ENCODE data around the gene FAM221B.

FAM221B gene

GRCh38 chr9:35842795-35843194, 14.3 kb upstream of the FAM221B start:
- DNase-seq (ENCODE audit: extremely low spot score): peak; percentile 79
- ChIA-PET CTCF (interaction anchor here (1.0 to 4.8 kb wide), 8 partner anchors 9 to 324 kb away, joined by 3 to 44 read pairs (median 6); no protein-coding TSS in a partner anchor), POLR2A (interaction anchor here (0.5 kb wide), 2 partner anchors 9 to 12 kb away, joined by 3 to 4 read pairs; no protein-coding TSS in a partner anchor)
- TF ChIP-seq, protein P1, sequence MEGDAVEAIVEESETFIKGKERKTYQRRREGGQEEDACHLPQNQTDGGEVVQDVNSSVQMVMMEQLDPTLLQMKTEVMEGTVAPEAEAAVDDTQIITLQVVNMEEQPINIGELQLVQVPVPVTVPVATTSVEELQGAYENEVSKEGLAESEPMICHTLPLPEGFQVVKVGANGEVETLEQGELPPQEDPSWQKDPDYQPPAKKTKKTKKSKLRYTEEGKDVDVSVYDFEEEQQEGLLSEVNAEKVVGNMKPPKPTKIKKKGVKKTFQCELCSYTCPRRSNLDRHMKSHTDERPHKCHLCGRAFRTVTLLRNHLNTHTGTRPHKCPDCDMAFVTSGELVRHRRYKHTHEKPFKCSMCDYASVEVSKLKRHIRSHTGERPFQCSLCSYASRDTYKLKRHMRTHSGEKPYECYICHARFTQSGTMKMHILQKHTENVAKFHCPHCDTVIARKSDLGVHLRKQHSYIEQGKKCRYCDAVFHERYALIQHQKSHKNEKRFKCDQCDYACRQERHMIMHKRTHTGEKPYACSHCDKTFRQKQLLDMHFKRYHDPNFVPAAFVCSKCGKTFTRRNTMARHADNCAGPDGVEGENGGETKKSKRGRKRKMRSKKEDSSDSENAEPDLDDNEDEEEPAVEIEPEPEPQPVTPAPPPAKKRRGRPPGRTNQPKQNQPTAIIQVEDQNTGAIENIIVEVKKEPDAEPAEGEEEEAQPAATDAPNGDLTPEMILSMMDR (IDR thresholded peaks at IDR 0.05; ENCODE audit: control extremely low read depth, extremely low read depth, low read depth, missing control alignments): no peak

GRCh38 chr9:35842020-35842745, 13.7 kb upstream of the FAM221B start:
- TF ChIP-seq, protein P1 (IDR thresholded peaks at IDR 0.05; ENCODE audit: control extremely low read depth, extremely low read depth, low read depth, missing control alignments): no peak
- DNase-seq (ENCODE audit: extremely low spot score): no peak
- POLR2A ChIA-PET: interaction anchor here (0.5 to 1.1 kb wide), 3 partner anchors 8 to 13 kb away, joined by 3 to 4 read pairs (median 3); partner anchors contain the start of genes FAM221B and TMEM8B
- CTCF ChIA-PET: interaction anchor here (1.0 to 4.8 kb wide), 10 partner anchors 9 to 324 kb away, joined by 3 to 44 read pairs (median 4); partner anchors contain the start of genes FAM221B and TMEM8B

DNA sequence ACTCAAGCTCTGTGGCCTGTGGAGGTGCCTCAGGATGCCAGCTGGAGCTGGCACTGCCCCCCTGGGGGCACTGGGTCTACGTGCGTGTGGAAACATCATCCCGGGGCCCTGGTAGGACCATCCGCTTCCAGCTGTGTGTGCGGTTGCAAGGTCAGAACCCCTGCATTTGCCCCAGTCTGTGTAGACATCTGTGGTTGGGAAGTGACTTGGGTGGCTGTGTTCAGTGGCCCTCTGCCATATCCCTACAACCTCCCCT, 13.0 kb upstream of the FAM221B start:
- ChIA-PET CTCF (interaction anchor here (1.0 to 4.8 kb wide), 9 partner anchors 9 to 145 kb away, joined by 3 to 44 read pairs (median 4); partner anchors contain the start of genes FAM221B and TMEM8B), POLR2A (interaction anchor here (1.1 kb wide), 1 partner anchor 13 kb away, joined by 3 read pairs; the partner anchor contains the start of genes FAM221B and TMEM8B)
- TF ChIP-seq, protein P1 (IDR thresholded peaks at IDR 0.05; ENCODE audit: control extremely low read depth, extremely low read depth, low read depth, missing control alignments): no peak
- DNase-seq (ENCODE audit: extremely low spot score): no peak

- DNase-seq (ENCODE audit: extremely low spot score): no peak
- TF ChIP-seq, protein P1 (IDR thresholded peaks at IDR 0.05; ENCODE audit: control extremely low read depth, extremely low read depth, low read depth, missing control alignments): no peak
- CTCF ChIA-PET: interaction anchor here (1.0 to 4.8 kb wide), 8 partner anchors 9 to 144 kb away, joined by 3 to 44 read pairs (median 6); partner anchors contain the start of genes FAM221B and TMEM8B
Measured at GRCh38 chr9:35840881-35841644, 12.5 kb upstream of the FAM221B start.

GRCh38 chr9:35839926-35840325, 11.4 kb upstream of the FAM221B start:
- ChIA-PET POLR2A (no interaction called here), CTCF (interaction anchor here (1.1 to 4.8 kb wide), 7 partner anchors 8 to 231 kb away, joined by 3 to 44 read pairs (median 4); partner anchors contain the start of genes FAM221B and TMEM8B)
- DNase-seq (ENCODE audit: extremely low spot score): no peak
- TF ChIP-seq, protein P1 (IDR thresholded peaks at IDR 0.05; ENCODE audit: control extremely low read depth, extremely low read depth, low read depth, missing control alignments): no peak

More at GRCh38 chr9:35840881-35841644, 12.5 kb upstream of the FAM221B start:
- POLR2A ChIA-PET: no interaction called here

GRCh38 chr9:35836595-35836994, 8.1 kb upstream of the FAM221B start:
- ChIA-PET POLR2A (no interaction called here), CTCF (interaction anchor here (0.8 to 5.0 kb wide), 6 partner anchors 8 to 80 kb away, joined by 3 to 39 read pairs (median 8); no protein-coding TSS in a partner anchor)
- TF ChIP-seq, protein P1 (IDR thresholded peaks at IDR 0.05; ENCODE audit: control extremely low read depth, extremely low read depth, low read depth, missing control alignments): no peak
- no peak for DNase-seq (ENCODE audit: extremely low spot score)
